Smooth muscle cell (in vitro differentiated cells): ENCODE data around the gene MAPK6. TPM values are rescaled to one million over a fixed set of nuclear protein-coding genes. Genes with fewer than 3 reads are reported as not detected.

Experiments
- DNase-seq: peaks from one replicate; lab custom pipeline; 2025; ENCODE audit not compliant: unreplicated experiment; lab: John Stamatoyannopoulos, UW
- H2AFZ ChIP-seq: fragments of 200-600 bp; sonication (generic); 2 replicates; pipeline ENCODE4 v1.6.0; 2016; ENCODE audit warnings: antibody characterized with exemption, low read depth, mild to moderate bottlenecking
- H3F3A ChIP-seq: fragments of 200-600 bp; sonication (generic); 2 replicates; pipeline ENCODE4 v1.6.0; 2017; ENCODE audit warnings: antibody characterized with exemption, low read depth
- H3K27ac ChIP-seq: fragments of 200-600 bp; sonication (generic); 2 replicates; pipeline ENCODE4 v1.5.1; 2016; ENCODE audit warnings: low read depth, mild to moderate bottlenecking
- H3K27me3 ChIP-seq: fragments of 200-600 bp; sonication (generic); 2 replicates; pipeline ENCODE4 v1.6.1; 2016; ENCODE audit warnings: low read depth, mild to moderate bottlenecking
- H3K36me3 ChIP-seq: fragments of 200-600 bp; sonication (generic); 2 replicates; pipeline ENCODE4 v1.5.1; 2016; ENCODE audit warnings: low read depth
- H3K4me1 ChIP-seq: fragments of 200-600 bp; sonication (generic); 2 replicates; pipeline ENCODE4 v1.5.1; 2016; ENCODE audit warnings: low read depth
- H3K4me2 ChIP-seq: fragments of 200-600 bp; sonication (generic); 2 replicates; pipeline ENCODE4 v1.6.0; 2016; ENCODE audit warnings: mild to moderate bottlenecking
- H3K4me3 ChIP-seq: fragments of 200-600 bp; sonication (generic); 2 replicates; pipeline ENCODE4 v1.5.1; 2016; ENCODE audit warnings: mild to moderate bottlenecking
- H3K79me2 ChIP-seq: fragments of 200-600 bp; sonication (generic); 2 replicates; pipeline ENCODE4 v1.6.0; 2016; ENCODE audit warnings: low read depth, mild to moderate bottlenecking
- H3K9ac ChIP-seq: fragments of 200-600 bp; sonication (generic); 2 replicates; pipeline ENCODE4 v1.6.0; 2016; ENCODE audit warnings: low read depth
- H3K9me3 ChIP-seq: fragments of 200-600 bp; sonication (generic); replicated peaks from 2 replicates; pipeline ENCODE4 v1.5.1; 2016; ENCODE audit warnings: low read depth
- H4K20me1 ChIP-seq: fragments of 200-600 bp; sonication (generic); 2 replicates; pipeline ENCODE4 v1.6.0; 2016; ENCODE audit warnings: low read depth
- WGBS: methylation state at CpG from one replicate; pipeline ENCODE4 v1.1.7; 2016; ENCODE audit warnings: low lambda C conversion rate; 5-methylcytosine and 5-hydroxymethylcytosine counted together
- polyA plus RNA-seq: library from polyadenylated mRNA; unstranded; fragments of >200 nt; fragmentation: Nextera tagmentation; extraction: Ambion mirVana; gene quantifications from 2 replicates; pipeline ENCODE4 v1.2.1, GENCODE V29; 2016
- total RNA-seq: library from RNA; depleted of rRNA; stranded (reverse); fragments of >200 nt; gene quantifications from 2 replicates; pipeline ENCODE4 v1.2.3, GENCODE V29; 2014
- TF ChIP-seq, protein P1 (sequence below): fragments of 200-600 bp; sonication (generic); IDR thresholded peaks from 2 replicates; pipeline ENCODE4 v1.5.1; 2017; ENCODE audit warnings: borderline replicate concordance, mild to moderate bottlenecking, antibody characterized with exemption; ENCODE audit not compliant: insufficient read depth, poor library complexity, severe bottlenecking

The MAPK6 gene
- total and polyA plus RNA-seq, 2 experiments from 2014 or later, result 38.6 to 107 TPM

DNA sequence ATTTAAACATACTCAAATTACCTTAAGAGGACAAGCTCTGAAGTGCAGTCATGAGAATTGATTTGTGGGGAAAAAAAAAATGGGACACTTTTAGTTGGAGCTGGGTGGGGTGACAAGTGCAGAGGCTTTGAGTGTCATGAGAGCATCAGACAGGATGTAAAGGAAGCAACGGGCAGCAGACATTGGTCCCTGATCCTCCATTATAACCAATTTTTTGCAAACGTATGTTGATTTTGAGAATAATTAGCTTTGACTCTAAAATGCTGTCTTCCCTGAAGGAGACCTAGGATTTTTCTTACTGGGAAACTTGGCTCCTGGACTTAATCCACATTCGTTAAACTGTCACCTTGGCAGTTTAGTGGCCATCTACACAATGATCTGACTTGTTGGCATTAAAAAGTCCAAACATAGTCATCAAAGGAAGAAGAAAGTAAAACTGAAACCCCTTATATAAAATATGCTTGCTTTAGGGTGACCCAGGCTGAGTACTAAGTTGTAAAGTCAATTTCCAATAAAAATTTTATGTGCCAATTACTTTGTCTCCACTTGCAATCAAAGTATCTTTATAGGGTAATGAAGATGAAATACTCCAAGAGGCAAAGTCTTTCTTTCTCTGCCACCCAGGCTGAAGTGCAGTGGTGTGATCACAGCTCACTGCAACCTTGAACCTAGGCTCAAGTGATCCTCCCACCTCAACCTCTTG, 48.0 kb downstream of the MAPK6 start:
- H3K27ac ChIP-seq, result no peak overlapping the region
- H3K4me1 ChIP-seq, result no peaks in the 10 kb centered on the region
- H3K4me2 ChIP-seq, result no peak overlapping the region
- H4K20me1 ChIP-seq, result peaks cover 16% of the 10 kb centered on the region
- H3K79me2 ChIP-seq, result no peaks in the 10 kb centered on the region
- H3K27me3 ChIP-seq, result no peaks in the 10 kb centered on the region
- H3K4me3 ChIP-seq, result no peak overlapping the region
- peaks cover 8% of the 10 kb centered on the region for H3F3A ChIP-seq
- H2AFZ ChIP-seq, result no peak overlapping the region
- peaks cover 14% of the 10 kb centered on the region for H3K36me3 ChIP-seq
- DNase-seq, result no peak
- WGBS, result 95% methylated on average over 3 of the region's 3 CpGs
- no peak overlapping the region for H3K9ac ChIP-seq
- TF ChIP-seq, protein P1, sequence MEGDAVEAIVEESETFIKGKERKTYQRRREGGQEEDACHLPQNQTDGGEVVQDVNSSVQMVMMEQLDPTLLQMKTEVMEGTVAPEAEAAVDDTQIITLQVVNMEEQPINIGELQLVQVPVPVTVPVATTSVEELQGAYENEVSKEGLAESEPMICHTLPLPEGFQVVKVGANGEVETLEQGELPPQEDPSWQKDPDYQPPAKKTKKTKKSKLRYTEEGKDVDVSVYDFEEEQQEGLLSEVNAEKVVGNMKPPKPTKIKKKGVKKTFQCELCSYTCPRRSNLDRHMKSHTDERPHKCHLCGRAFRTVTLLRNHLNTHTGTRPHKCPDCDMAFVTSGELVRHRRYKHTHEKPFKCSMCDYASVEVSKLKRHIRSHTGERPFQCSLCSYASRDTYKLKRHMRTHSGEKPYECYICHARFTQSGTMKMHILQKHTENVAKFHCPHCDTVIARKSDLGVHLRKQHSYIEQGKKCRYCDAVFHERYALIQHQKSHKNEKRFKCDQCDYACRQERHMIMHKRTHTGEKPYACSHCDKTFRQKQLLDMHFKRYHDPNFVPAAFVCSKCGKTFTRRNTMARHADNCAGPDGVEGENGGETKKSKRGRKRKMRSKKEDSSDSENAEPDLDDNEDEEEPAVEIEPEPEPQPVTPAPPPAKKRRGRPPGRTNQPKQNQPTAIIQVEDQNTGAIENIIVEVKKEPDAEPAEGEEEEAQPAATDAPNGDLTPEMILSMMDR, result no peak
- no peaks in the 10 kb centered on the region for H3K9me3 ChIP-seq

DNA sequence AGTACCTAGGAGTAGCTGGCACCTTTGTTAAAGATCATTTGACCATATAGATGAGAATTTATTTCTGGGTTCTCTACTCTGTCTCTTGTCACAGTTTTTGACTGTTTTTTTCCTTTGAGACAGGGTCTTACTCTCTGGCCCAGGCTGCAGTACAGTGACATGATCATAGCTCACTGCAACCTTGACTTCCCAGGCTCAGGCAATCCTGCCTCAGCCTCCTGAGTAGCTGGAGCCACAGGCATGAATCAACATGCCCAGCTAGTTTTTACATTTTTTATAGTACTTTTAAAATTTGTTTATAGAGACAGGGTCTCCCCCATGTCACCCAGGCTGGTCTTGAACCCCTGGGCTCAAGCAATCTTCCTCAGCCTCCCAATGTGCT, 48.5 kb downstream of the MAPK6 start:
- DNase-seq, result no peak
- no peaks in the 10 kb centered on the region for H3K27me3 ChIP-seq
- TF ChIP-seq, protein P1, result no peak
- H2AFZ ChIP-seq, result no peak overlapping the region
- H3K4me1 ChIP-seq, result no peaks in the 10 kb centered on the region
- H4K20me1 ChIP-seq, result peaks cover 11% of the 10 kb centered on the region
- no peak overlapping the region for H3K27ac ChIP-seq
- peaks cover 14% of the 10 kb centered on the region for H3K36me3 ChIP-seq
- peaks cover 6% of the 10 kb centered on the region for H3F3A ChIP-seq
- no peaks in the 10 kb centered on the region for H3K79me2 ChIP-seq
- H3K9me3 ChIP-seq, result no peaks in the 10 kb centered on the region
- no peak overlapping the region for H3K4me2 ChIP-seq
- H3K4me3 ChIP-seq, result no peak overlapping the region
- no peak overlapping the region for H3K9ac ChIP-seq

DNA sequence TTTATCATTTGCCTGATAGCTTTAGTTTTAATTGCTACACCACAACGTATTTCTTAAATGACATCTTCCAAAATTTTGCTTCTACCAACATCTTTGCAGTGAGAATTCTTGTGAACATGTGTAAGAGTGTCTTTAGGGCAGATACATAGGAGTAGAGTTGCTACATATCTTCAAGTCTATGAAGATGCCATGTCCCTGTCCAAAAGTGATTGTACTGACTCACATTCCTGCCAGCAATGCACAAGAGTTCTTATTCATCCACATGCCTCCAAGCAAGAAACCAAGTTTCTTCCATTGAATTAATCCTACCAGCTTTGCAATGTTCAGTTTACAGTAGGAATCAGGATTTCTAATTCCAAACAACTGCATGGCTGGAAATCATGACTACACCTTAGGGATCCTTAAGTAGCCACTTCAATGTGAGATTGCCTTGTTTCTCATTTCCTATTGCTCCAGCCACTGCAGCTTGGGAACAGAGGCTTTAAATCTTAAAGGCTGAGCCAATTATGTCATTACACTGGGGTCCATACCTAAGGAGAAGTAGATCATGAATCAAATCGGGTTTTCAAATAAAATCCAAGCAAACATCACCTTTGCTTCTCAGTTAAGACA, 49.1 kb downstream of the MAPK6 start:
- Histone ChIP-seq H3K4me1 (no peaks in the 10 kb centered on the region), H3K27me3 (no peaks in the 10 kb centered on the region), H3K79me2 (no peaks in the 10 kb centered on the region), H4K20me1 (peaks cover 5% of the 10 kb centered on the region), H2AFZ (no peak overlapping the region), H3K4me2 (no peak overlapping the region), H3K9ac (no peak overlapping the region), H3K27ac (no peak overlapping the region), H3K9me3 (no peaks in the 10 kb centered on the region), H3K4me3 (no peak overlapping the region), H3K36me3 (peaks cover 9% of the 10 kb centered on the region), H3F3A (peaks cover 6% of the 10 kb centered on the region)
- WGBS, result 84% methylated on average over 2 of the region's 2 CpGs
- TF ChIP-seq, protein P1, result no peak
- DNase-seq, result no peak

DNA sequence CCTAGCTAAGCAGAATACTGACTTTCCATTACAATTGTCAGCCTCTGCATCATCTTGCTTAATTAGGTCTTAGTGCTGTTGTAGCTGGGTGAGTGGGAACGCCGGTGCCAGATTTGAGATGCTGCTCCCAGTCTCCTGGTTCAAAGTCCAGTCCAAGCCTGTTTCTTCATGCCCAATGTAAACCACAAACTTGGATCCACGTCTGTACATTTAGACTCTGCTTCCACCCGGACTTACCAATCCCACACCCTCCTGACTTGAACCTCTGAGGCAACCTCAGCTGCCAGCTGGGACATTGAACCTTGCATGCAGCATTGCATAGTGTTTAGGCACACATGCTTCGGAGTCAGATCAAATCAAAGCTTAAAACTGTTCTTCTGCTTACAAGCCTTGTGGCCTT, 50.5 kb downstream of the MAPK6 start:
- 88% methylated on average over 5 of the region's 5 CpGs for WGBS
- H3K4me2 ChIP-seq, result no peak overlapping the region
- no peak for DNase-seq
- no peaks in the 10 kb centered on the region for H4K20me1 ChIP-seq
- no peaks in the 10 kb centered on the region for H3K27me3 ChIP-seq
- TF ChIP-seq, protein P1, result no peak
- H3K9me3 ChIP-seq, result no peaks in the 10 kb centered on the region
- no peak overlapping the region for H3K9ac ChIP-seq
- no peaks in the 10 kb centered on the region for H3K79me2 ChIP-seq
- H3K27ac ChIP-seq, result no peak overlapping the region
- H3F3A ChIP-seq, result peaks cover 6% of the 10 kb centered on the region
- no peaks in the 10 kb centered on the region for H3K4me1 ChIP-seq
- H2AFZ ChIP-seq, result no peak overlapping the region
- H3K36me3 ChIP-seq, result peaks cover 7% of the 10 kb centered on the region
- no peak overlapping the region for H3K4me3 ChIP-seq
